Measurements from ENCODE around the gene HS2ST1. TPM values are rescaled to one million over a fixed set of nuclear protein-coding genes. Genes with fewer than 3 reads are reported as not detected.

The HS2ST1 gene
- polyA plus RNA-seq, 3 donors, result 2.6 to 6.0 (median 4.2) TPM

DNA sequence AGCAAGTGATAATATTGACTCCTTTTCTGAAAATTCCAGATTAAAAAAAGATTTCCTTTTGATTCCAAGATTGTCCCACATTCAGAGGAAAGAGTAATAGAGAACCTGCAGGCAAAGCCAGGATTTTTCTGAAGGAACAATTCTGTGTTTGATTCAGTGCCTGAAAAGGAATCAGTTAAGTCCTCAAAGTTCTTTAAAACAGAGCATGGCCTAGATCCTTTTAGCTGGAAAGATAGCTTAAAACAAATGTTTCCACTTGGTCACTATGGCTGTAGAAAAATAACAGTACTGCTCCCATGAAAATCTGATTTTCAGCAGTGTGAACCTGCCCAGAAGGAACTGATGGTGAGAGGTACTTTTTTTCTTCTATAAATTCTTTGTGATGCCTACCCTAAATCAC, 41.8 kb downstream of the HS2ST1 start:
- Histone ChIP-seq H3K9me3 (replicated peaks in 1 of 2; ENCODE audit: control insufficient read depth in 1 of 2, insufficient read depth in 1 of 2, low read length in 2 of 2) (no peaks in the 10 kb centered on the region), H4K20me1 (ENCODE audit: insufficient read depth, low read length) (no peaks in the 10 kb centered on the region), H2AFZ (ENCODE audit: insufficient read depth, low read depth, low read length, poor library complexity, severe bottlenecking) (no peak overlapping the region), H3K27ac (ENCODE audit: low read depth in 1 of 2, low read length in 2 of 2) (no peak overlapping the region), H3K36me3 (replicated peaks in 1 of 2; ENCODE audit: control insufficient read depth in 1 of 2, insufficient read depth in 2 of 2, low read length in 2 of 2) (no peaks in the 10 kb centered on the region), H3K79me2 (ENCODE audit: insufficient read depth, low read length) (no peaks in the 10 kb centered on the region), H3K27me3 (ENCODE audit: control insufficient read depth in 2 of 2, insufficient read depth in 2 of 2, low read length in 2 of 2) (no peaks in the 10 kb centered on the region), H3K4me2 (replicated peaks; ENCODE audit: extremely low read depth, low read length, poor library complexity, severe bottlenecking) (no peak overlapping the region), H3K4me3 (replicated peaks in 1 of 3; ENCODE audit: low read depth in 2 of 3, low read length in 3 of 3) (no peak overlapping the region), H3K4me1 (ENCODE audit: control insufficient read depth in 1 of 2, insufficient read depth in 2 of 2, low read length in 2 of 2) (no peaks in the 10 kb centered on the region), H3K9ac (ENCODE audit: insufficient read depth, low read length, poor library complexity, severe bottlenecking) (no peak overlapping the region)
- DNase-seq, result no peak
- no peak overlapping the region for H3K27ac Mint-ChIP-seq
- no peak overlapping the region for H3K4me3 Mint-ChIP-seq
- H3K27me3 Mint-ChIP-seq (ENCODE audit: low read depth in 3 of 3), result no peaks in the 10 kb centered on the region
- H3K4me1 Mint-ChIP-seq, result no peaks in the 10 kb centered on the region
- intact Hi-C loops (cut with micrococcal nuclease), result no loop called here
- no peaks in the 10 kb centered on the region for H3K36me3 Mint-ChIP-seq
- TF ChIP-seq, protein P1, sequence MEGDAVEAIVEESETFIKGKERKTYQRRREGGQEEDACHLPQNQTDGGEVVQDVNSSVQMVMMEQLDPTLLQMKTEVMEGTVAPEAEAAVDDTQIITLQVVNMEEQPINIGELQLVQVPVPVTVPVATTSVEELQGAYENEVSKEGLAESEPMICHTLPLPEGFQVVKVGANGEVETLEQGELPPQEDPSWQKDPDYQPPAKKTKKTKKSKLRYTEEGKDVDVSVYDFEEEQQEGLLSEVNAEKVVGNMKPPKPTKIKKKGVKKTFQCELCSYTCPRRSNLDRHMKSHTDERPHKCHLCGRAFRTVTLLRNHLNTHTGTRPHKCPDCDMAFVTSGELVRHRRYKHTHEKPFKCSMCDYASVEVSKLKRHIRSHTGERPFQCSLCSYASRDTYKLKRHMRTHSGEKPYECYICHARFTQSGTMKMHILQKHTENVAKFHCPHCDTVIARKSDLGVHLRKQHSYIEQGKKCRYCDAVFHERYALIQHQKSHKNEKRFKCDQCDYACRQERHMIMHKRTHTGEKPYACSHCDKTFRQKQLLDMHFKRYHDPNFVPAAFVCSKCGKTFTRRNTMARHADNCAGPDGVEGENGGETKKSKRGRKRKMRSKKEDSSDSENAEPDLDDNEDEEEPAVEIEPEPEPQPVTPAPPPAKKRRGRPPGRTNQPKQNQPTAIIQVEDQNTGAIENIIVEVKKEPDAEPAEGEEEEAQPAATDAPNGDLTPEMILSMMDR (IDR thresholded peaks at IDR 0.05), result no peak
- H3K9me3 Mint-ChIP-seq, result peaks cover 0 to 4% (median 0%) of the 10 kb centered on the region in 7 donors

DNA sequence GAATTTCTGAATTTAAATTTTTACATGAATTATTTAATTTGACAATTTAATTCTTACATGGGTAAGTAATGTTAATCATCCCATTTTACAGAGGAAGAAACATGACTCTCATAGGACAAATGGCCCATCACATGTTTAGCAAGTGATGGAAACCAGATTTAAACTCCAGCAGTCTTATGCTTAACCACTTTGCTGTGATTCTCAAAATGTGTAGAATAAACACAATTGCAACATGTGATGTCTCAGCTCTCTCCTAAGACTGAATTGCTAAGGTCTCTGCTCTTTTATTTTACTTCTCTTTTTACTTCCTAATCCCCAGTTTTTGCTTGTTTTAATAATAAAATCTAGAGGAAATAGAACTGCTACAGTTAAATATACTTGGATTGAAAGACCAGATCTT, 42.8 kb downstream of the HS2ST1 start:
- no peaks in the 10 kb centered on the region for H3K4me1 Mint-ChIP-seq
- peaks cover 0 to 4% (median 0%) of the 10 kb centered on the region in 7 donors for H3K9me3 Mint-ChIP-seq
- Histone ChIP-seq H3K79me2 (ENCODE audit: insufficient read depth, low read length) (no peaks in the 10 kb centered on the region), H3K9me3 (replicated peaks in 1 of 2; ENCODE audit: control insufficient read depth in 1 of 2, insufficient read depth in 1 of 2, low read length in 2 of 2) (no peaks in the 10 kb centered on the region), H3K4me2 (replicated peaks; ENCODE audit: extremely low read depth, low read length, poor library complexity, severe bottlenecking) (no peak overlapping the region), H4K20me1 (ENCODE audit: insufficient read depth, low read length) (no peaks in the 10 kb centered on the region), H3K36me3 (replicated peaks in 1 of 2; ENCODE audit: control insufficient read depth in 1 of 2, insufficient read depth in 2 of 2, low read length in 2 of 2) (no peaks in the 10 kb centered on the region), H3K4me3 (replicated peaks in 1 of 3; ENCODE audit: low read depth in 2 of 3, low read length in 3 of 3) (no peak overlapping the region), H2AFZ (ENCODE audit: insufficient read depth, low read depth, low read length, poor library complexity, severe bottlenecking) (no peak overlapping the region), H3K27ac (ENCODE audit: low read depth in 1 of 2, low read length in 2 of 2) (no peak overlapping the region), H3K27me3 (ENCODE audit: control insufficient read depth in 2 of 2, insufficient read depth in 2 of 2, low read length in 2 of 2) (no peaks in the 10 kb centered on the region), H3K4me1 (ENCODE audit: control insufficient read depth in 1 of 2, insufficient read depth in 2 of 2, low read length in 2 of 2) (no peaks in the 10 kb centered on the region), H3K9ac (ENCODE audit: insufficient read depth, low read length, poor library complexity, severe bottlenecking) (no peak overlapping the region)
- H3K36me3 Mint-ChIP-seq, result no peaks in the 10 kb centered on the region
- intact Hi-C loops (cut with micrococcal nuclease), result no loop called here
- no peaks in the 10 kb centered on the region for H3K27me3 Mint-ChIP-seq (ENCODE audit: low read depth in 3 of 3)
- TF ChIP-seq, protein P1 (IDR thresholded peaks at IDR 0.05), result no peak
- no peak for DNase-seq
- H3K27ac Mint-ChIP-seq, result no peak overlapping the region
- H3K4me3 Mint-ChIP-seq, result no peak overlapping the region

Measured in CD14-positive monocyte (primary cell).